Activated naive CD4-positive, alpha-beta T cell treated with anti-CD3 and anti-CD28 coated beads, Interleukin-2, amount 50 U/mL, for 16 hours (primary cell): Measurements from ENCODE around the gene ZMYM3.

Experiments
- DNase-seq: peaks from one replicate; pipeline ENCODE4 v3.0.0-alpha.2; 2020

Gene ZMYM3

GRCh38 chrX:71199252-71200008 is 54.5 kb downstream of the ZMYM3 start:
- no peak for DNase-seq

- no peak for DNase-seq
These were observed 55.9 kb downstream of the ZMYM3 start for GRCh38 chrX:71198066-71198465.

GRCh38 chrX:71195964-71196649 is 57.8 kb downstream of the ZMYM3 start:
- no peak for DNase-seq

GRCh38 chrX:71191248-71191647 is 62.7 kb downstream of the ZMYM3 start:
- DNase-seq = no peak
